GM12865 (cell line): Measurements from ENCODE around the gene MPHOSPH9.
A peak's percentile ranks its signal among the peaks of the same experiment; 100 is the strongest.

ENCODE experiments used
- DNase-seq: peaks from one replicate; pipeline ENCODE4 v3.0.0; 2010; ENCODE audit warnings: low read depth
- H3K4me3 ChIP-seq: 2 replicates; pipeline ENCODE4 v1.5.1; 2011; ENCODE audit warnings: mild to moderate bottlenecking, low read depth, low read length, control low read depth
- TF ChIP-seq, protein P1 (sequence below): IDR thresholded peaks from 2 replicates; pipeline ENCODE4 v1.5.1; 2011; ENCODE audit warnings: low read length, control low read depth, low read depth, inconsistent platforms; ENCODE audit not compliant: insufficient read depth; ENCODE audit errors: missing control alignments

Gene MPHOSPH9

DNA sequence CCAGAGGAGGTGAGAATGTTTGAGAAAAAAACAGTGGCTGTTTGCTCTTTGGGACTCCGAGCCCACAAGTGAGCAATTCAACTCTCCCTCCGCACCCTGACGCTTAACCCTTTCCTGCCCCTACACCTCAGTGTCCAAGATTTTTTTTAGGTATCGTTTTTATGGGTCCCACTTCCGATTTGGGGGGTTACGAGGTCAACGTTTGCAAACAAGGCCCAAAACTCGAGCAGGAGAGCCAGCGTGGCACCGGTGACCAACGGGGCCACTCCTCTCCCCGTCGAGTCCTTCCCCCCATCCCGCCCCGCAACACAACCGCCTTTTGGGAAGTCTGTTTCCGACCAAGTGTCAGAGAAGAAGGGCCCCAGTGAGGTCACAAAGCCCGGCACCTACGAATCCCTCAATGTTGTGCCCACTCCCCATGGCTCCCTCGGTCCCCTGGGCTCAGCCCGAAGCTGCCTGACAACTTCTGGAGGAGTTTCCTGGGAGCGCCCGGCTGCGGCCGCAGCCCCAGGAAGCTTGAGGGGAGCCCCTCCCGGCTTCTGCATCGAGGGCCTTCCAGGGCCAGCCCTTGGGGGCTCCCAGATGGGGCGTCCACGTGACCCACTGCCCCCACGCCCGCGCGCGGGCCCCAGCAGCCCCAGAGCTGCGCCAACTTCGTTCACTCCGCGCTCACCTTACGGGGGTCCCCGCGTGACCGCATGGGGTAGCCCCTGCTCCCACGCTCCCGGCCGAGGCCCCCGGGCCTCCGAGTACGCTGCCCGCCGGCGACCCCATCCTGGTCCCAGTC is 37.5 kb upstream of the MPHOSPH9 start:
- TF ChIP-seq, protein P1, sequence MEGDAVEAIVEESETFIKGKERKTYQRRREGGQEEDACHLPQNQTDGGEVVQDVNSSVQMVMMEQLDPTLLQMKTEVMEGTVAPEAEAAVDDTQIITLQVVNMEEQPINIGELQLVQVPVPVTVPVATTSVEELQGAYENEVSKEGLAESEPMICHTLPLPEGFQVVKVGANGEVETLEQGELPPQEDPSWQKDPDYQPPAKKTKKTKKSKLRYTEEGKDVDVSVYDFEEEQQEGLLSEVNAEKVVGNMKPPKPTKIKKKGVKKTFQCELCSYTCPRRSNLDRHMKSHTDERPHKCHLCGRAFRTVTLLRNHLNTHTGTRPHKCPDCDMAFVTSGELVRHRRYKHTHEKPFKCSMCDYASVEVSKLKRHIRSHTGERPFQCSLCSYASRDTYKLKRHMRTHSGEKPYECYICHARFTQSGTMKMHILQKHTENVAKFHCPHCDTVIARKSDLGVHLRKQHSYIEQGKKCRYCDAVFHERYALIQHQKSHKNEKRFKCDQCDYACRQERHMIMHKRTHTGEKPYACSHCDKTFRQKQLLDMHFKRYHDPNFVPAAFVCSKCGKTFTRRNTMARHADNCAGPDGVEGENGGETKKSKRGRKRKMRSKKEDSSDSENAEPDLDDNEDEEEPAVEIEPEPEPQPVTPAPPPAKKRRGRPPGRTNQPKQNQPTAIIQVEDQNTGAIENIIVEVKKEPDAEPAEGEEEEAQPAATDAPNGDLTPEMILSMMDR = no peak
- peak; percentile 30 for DNase-seq
- peak overlapping the region; percentile 61 for H3K4me3 ChIP-seq

DNA sequence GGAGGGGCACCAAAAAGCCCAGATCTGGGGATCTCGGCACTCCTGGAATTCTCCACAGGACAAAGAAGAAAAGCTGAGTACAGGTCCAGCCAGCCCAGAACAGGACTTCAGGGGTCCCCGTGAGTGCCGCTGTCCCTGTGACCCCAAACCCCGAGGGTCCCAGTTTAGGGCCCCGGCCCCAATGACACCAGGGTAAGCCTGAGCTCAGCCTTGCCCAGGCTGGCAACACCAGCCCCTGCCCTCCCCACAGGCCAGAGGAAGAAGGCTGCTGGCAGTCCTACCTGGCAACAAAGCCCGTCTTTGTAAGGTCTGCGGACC is 36.9 kb upstream of the MPHOSPH9 start:
- TF ChIP-seq, protein P1 = no peak
- no peak for DNase-seq
- peak overlapping the region; percentile 61 for H3K4me3 ChIP-seq

GRCh38 chr12:123269395-123269892 is 36.5 kb upstream of the MPHOSPH9 start:
- TF ChIP-seq, protein P1 = no peak

GRCh38 chr12:123268850-123269249 is 35.9 kb upstream of the MPHOSPH9 start:
- DNase-seq = no peak
- TF ChIP-seq, protein P1 = no peak
- no peak overlapping the region for H3K4me3 ChIP-seq

More at GRCh38 chr12:123269395-123269892, 36.5 kb upstream of the MPHOSPH9 start:
- peak overlapping the region; percentile 61 for H3K4me3 ChIP-seq
- peak; percentile 58 for DNase-seq

GRCh38 chr12:123267991-123268843 is 35.3 kb upstream of the MPHOSPH9 start:
- TF ChIP-seq, protein P1 = no peak
- DNase-seq = no peak
- H3K4me3 ChIP-seq = no peak overlapping the region

DNA sequence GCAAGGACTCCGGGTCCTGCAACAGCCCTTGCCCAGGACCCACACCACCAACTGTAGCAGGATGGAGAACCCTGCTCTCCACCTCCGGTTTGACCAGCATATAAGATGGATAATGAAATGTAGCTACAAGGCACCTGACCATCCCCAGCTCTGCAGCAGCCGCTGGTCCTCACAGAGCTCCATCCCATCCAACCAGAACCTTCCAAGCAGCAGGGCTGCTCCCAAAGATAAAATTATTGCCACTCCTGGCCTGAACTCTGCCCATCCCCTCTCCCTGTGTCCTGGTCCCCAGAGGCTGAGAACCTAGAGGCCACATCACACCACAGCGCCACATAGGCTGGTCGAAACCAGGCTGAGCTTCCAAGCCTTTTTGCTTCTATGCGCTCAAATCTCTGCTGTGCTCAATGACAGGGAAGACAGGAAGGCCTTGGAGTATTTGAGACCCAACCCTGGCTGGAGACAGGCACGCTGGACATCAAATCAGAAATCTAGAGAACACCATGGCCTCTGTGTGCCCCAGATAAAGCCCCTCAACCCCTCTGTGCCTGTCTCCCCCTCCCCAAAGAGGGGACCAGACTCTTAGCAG is 34.5 kb upstream of the MPHOSPH9 start:
- no peak overlapping the region for H3K4me3 ChIP-seq
- DNase-seq = no peak
- TF ChIP-seq, protein P1 = no peak
